Measurements from ENCODE around the gene SLCO2B1.

Gene SLCO2B1

DNA sequence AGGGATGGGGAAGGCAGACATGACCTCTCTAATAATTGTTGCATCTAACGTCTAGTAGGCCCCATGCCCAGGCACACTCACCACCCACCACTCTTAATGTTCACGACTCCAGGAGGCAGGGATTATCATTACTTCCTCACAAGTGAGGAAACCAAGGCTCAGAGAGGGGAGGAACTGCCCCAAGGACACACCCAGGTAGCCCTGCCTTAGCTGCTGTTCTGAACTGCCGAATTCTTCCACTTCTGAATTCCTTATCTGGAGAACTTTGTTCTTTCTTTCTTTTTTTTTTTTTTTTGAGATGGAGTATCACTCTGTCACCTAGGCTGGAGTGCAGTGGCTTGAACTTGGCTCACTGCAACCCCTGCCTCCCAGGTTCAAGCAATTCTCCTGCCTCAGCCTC, 16.7 kb downstream of the SLCO2B1 start:
- no peak for TF ChIP-seq CTCF (IDR thresholded peaks at IDR 0.05; ENCODE audit: low read depth, low read length)
- H3K4me3 ChIP-seq (replicated peaks in 1 of 2; ENCODE audit: low read depth in 2 of 2, low read length in 2 of 2), result no peak overlapping the region
- no peak for DNase-seq (ENCODE audit: low read depth in 2 of 2)

DNA sequence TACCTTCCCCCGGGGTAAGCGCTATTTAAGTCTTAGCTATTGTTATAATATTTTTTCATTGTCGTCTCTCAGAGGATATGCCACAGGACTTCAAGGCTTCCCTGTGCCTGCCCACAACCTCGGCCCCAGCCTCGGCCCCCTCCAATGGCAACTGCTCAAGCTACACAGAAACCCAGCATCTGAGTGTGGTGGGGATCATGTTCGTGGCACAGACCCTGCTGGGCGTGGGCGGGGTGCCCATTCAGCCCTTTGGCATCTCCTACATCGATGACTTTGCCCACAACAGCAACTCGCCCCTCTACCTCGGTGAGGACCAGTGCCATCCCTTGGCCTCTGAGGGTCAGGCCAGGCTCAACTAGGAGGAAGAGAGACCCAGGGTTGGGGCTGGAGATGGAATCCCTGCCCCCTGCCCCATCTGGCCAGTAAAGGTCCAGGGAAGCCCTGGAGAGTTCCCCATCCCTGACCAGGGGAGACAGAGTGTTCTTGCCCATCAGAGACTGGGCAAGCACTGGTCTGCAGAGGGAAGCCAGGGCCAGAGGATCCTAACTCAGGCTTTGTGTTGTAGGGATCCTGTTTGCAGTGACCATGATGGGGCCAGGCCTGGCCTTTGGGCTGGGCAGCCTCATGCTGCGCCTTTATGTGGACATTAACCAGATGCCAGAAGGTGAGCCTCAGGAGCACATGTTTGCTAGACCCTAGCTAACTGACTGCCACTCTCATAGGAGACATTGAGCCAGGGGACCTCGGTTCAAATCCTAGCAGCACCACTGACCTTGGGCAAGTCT, 18.4 kb downstream of the SLCO2B1 start:
- no peak for DNase-seq (ENCODE audit: low read depth in 2 of 2)
- no peak for TF ChIP-seq CTCF (IDR thresholded peaks at IDR 0.05; ENCODE audit: low read depth, low read length)

DNA sequence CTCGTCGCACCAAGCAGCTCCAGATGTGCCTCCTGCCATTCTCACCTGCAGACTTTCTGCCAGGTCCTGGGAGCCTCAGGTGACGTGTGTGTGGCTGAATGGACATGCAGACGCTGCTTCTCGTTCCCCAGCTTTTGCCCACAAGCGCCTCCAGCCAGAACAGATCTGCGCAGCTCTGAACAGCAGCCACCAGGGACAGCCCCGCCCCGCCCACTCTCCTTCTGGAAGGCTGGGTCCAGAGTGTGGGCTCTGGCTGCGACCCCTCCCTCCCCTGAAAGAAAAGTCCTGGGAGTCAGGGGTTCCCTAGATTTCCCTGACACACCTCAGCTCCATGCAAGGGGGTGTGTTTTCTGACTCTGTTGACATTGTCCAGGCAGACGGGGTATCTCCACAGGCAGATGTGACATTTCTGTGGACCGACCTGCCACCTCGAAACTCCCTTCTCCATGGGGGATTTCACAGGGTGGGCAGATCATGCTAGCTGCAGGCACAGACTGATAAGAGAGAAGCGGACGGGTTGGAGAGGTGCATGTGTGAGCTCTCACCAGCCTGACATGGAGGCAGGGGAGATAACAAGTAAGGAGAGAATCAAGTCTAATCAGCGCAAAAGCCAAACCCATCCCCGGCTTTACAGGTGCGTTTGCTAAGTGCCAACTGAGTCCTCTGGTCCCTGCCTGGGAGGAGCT, 19.8 kb downstream of the SLCO2B1 start:
- no peak for DNase-seq (ENCODE audit: low read depth in 2 of 2)
- no peak overlapping the region for H3K4me3 ChIP-seq (replicated peaks in 1 of 2; ENCODE audit: low read depth in 2 of 2, low read length in 2 of 2)
- TF ChIP-seq CTCF (IDR thresholded peaks at IDR 0.05; ENCODE audit: low read depth, low read length), result no peak

More for the DNA sequence above, 18.4 kb downstream of the SLCO2B1 start:
- no peak overlapping the region for H3K4me3 ChIP-seq (replicated peaks in 1 of 2; ENCODE audit: low read depth in 2 of 2, low read length in 2 of 2)

- TF ChIP-seq CTCF (IDR thresholded peaks at IDR 0.05; ENCODE audit: low read depth, low read length), result no peak
- DNase-seq (ENCODE audit: low read depth in 2 of 2), result no peak
- no peak overlapping the region for H3K4me3 ChIP-seq (replicated peaks in 1 of 2; ENCODE audit: low read depth in 2 of 2, low read length in 2 of 2)
Measured at GRCh38 chr11:75173336-75173735, 22.4 kb downstream of the SLCO2B1 start.

GRCh38 chr11:75174781-75175370, 24.0 kb downstream of the SLCO2B1 start:
- H3K4me3 ChIP-seq (replicated peaks in 1 of 2; ENCODE audit: low read depth in 2 of 2, low read length in 2 of 2), result no peak overlapping the region
- TF ChIP-seq CTCF (IDR thresholded peaks at IDR 0.05; ENCODE audit: low read depth, low read length), result no peak
- peak in 1 of 2 donors; percentile 45 for DNase-seq (ENCODE audit: low read depth in 2 of 2)

GRCh38 chr11:75182664-75183063, 31.8 kb downstream of the SLCO2B1 start:
- TF ChIP-seq CTCF (IDR thresholded peaks at IDR 0.05; ENCODE audit: low read depth, low read length), result no peak
- DNase-seq (ENCODE audit: low read depth in 2 of 2), result no peak
- H3K4me3 ChIP-seq (replicated peaks in 1 of 2; ENCODE audit: low read depth in 2 of 2, low read length in 2 of 2), result no peak overlapping the region

Measured in cardiac fibroblast (primary cell).